Measurements from ENCODE around the gene VPS13A. TPM values are rescaled to one million over a fixed set of nuclear protein-coding genes. Genes with fewer than 3 reads are reported as not detected.

VPS13A gene
- total and polyA plus RNA-seq, 9 of the 15 experiments (the other 6 are each of a cell fraction or from before 2014, with no cell fraction given), result 5.6 to 29.9 (median 14.7) TPM

GRCh38 chr9:77417566-77417965 is 240.2 kb downstream of the VPS13A start (continued):
- no peak for TF ChIP-seq DEAF1 (CRISPR knock-in tag; IDR thresholded peaks at IDR 0.05)
- no peak for TF ChIP-seq ARID4B (CRISPR knock-in tag; IDR thresholded peaks at IDR 0.05)
- no peak for TF ChIP-seq SP2 (IDR thresholded peaks at IDR 0.05; ENCODE audit: extremely low read depth, low read depth, low read length, poor library complexity, severe bottlenecking)
- no peak for TF ChIP-seq MEIS2 (IDR thresholded peaks at IDR 0.05; ENCODE audit: partially characterized antibody)
- TF ChIP-seq ETS1 (conservative IDR thresholded peaks at IDR 0.05; ENCODE audit: control insufficient read depth, low read depth, low read length), result no peak
- TF ChIP-seq ZBTB17 (CRISPR knock-in tag; IDR thresholded peaks at IDR 0.05), result no peak
- no peak for TF ChIP-seq KLF1 (tag; IDR thresholded peaks at IDR 0.05)
- TF ChIP-seq CREM (IDR thresholded peaks at IDR 0.05; ENCODE audit: low read depth), result no peak

Measured in K562 (cell line).